Neural cell (in vitro differentiated cells): ENCODE results near the gene ABCC9.

Source experiments
- CTCF ChIP-seq: fragments of 450-650 bp; IDR thresholded peaks from 2 replicates; pipeline ENCODE4 v1.5.1; 2014; ENCODE audit warnings: antibody characterized with exemption, mild to moderate bottlenecking, moderate library complexity; ENCODE audit not compliant: poor library complexity, severe bottlenecking
- MXI1 ChIP-seq: fragments of 450-650 bp; conservative IDR thresholded peaks from 2 replicates; pipeline ENCODE4 v1.6.1; 2014; ENCODE audit warnings: antibody characterized with exemption, mild to moderate bottlenecking; ENCODE audit not compliant: poor library complexity, severe bottlenecking
- REST ChIP-seq: IDR thresholded peaks from 2 replicates; pipeline ENCODE4 v1.6.1; 2012; ENCODE audit warnings: borderline replicate concordance

- no peak for TF ChIP-seq MXI1
- TF ChIP-seq CTCF: no peak
- no peak for TF ChIP-seq REST
Measured at GRCh38 chr12:21850419-21850818, 90.8 kb downstream of the ABCC9 start.
